Fibroblast of mammary gland (primary cell): ENCODE data around the gene KRT9.

ENCODE experiments used
- DNase-seq: peaks from one replicate; pipeline ENCODE4 v3.0.0-alpha.2; 2010; ENCODE audit warnings: low read depth
- H3K4me3 ChIP-seq: 2 replicates; pipeline ENCODE4 v1.5.1; 2011; ENCODE audit warnings: low read depth, mild to moderate bottlenecking, low read length, moderate library complexity; ENCODE audit not compliant: control insufficient read depth
- CTCF ChIP-seq: conservative IDR thresholded peaks from 2 replicates; pipeline ENCODE4 v1.5.1; 2011; ENCODE audit warnings: low read depth, low read length, inconsistent platforms; ENCODE audit not compliant: control insufficient read depth, insufficient read depth

Gene KRT9

GRCh38 chr17:41524261-41524660 lies 47.6 kb downstream of the KRT9 start:
- no peak overlapping the region for H3K4me3 ChIP-seq
- no peak for TF ChIP-seq CTCF
- no peak for DNase-seq

- TF ChIP-seq CTCF = no peak
- no peak for DNase-seq
- H3K4me3 ChIP-seq = no peak overlapping the region
Observed at GRCh38 chr17:41523787-41524186, 48.1 kb downstream of the KRT9 start.

- no peak for TF ChIP-seq CTCF
- H3K4me3 ChIP-seq = no peak overlapping the region
- DNase-seq = no peak
Observed at GRCh38 chr17:41523225-41523593, 48.6 kb downstream of the KRT9 start.

- DNase-seq = no peak
- no peak for TF ChIP-seq CTCF
- H3K4me3 ChIP-seq = no peak overlapping the region
Observed at GRCh38 chr17:41522301-41523224, 49.3 kb downstream of the KRT9 start.

GRCh38 chr17:41521574-41522261 lies 50.1 kb downstream of the KRT9 start:
- no peak for TF ChIP-seq CTCF
- no peak overlapping the region for H3K4me3 ChIP-seq
- DNase-seq = peak; percentile 81

GRCh38 chr17:41520821-41521521 lies 50.9 kb downstream of the KRT9 start:
- no peak for TF ChIP-seq CTCF
- H3K4me3 ChIP-seq = no peak overlapping the region
- no peak for DNase-seq
